GM21367 (cell line): ENCODE measurements around the gene JMJD1C.
A peak's percentile ranks its signal among the peaks of the same experiment; 100 is the strongest.

Experiments
- ATAC-seq: cut with Tn5 transposase; IDR thresholded peaks from one replicate; pipeline ENCODE4 v1.9.1; 2021; ENCODE audit not compliant: unreplicated experiment

The JMJD1C gene

DNA sequence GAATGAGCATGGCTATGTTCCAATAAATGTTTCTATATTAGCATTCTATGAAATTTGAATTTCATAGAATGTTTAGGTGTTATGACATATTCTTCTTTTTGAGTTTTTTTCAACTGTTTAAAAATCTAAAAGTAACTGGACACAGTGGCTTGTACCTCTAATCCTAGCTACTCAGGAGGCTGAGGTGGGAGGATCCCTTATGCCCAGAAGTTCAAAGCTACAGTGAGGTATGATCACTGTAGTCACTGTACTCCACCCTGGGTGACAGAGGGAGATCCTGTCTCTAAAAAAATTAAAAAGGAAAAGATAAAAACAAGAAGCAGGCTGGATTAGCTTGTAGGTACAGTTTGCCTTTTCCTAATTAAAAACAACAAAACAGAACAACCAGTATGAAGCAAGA is 237.5 kb downstream of the JMJD1C start:
- ATAC-seq = no peak

DNA sequence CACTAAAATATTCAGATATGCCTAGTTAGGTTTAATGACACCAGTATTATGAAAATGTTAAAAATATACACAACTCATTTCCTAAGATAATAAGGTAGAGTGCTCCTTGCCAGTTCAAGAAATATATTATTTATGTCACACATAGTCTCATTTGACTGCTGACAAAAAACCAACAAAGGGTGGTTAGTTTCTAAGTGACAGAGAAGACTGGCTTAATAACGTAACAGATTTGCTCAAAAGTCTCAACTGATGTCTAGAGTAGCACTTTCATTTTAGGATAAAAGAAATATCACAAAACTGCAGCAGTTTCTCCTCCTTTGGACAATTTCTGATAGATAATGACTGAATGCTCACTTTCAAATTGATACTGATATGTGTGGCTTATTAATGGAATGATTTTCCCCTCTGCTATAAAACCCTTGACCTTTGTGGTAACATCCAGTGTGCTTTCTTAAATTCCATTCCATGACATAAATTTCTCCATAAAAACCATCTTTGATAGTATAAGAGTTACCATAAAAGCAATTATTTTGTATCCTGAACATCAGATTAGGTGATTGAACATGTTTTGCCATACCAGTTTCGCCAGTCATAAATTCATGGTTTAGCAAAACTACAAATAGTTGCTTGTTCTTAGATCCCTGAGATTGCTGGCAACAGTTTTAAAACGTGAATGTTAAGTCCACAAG is 238.4 kb downstream of the JMJD1C start:
- ATAC-seq = peak; percentile 47

- no peak for ATAC-seq
These were observed 241.5 kb downstream of the JMJD1C start for GRCh38 chr10:63224241-63224640.

- ATAC-seq = no peak
These were observed 243.8 kb downstream of the JMJD1C start for GRCh38 chr10:63221950-63222349.

DNA sequence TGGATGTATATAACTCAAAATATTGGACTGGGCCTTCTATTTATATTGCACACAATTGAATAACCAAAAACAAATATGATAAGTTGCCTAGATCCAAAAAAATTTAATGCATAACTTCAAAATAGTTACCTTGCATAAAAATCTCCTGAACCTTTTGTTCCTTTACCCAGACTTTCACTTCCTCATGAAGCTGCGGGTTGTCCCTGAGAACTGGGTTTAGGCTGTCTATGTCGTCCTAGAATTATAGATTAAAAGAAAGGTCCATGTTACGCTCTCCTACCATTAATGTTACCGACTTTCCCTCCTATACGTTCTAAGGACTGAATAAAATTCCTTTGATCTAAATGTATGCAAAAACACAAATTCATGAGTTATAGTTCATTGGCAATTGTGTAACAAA is 246.0 kb downstream of the JMJD1C start:
- ATAC-seq = no peak

GRCh38 chr10:63217120-63217605 is 248.6 kb downstream of the JMJD1C start:
- peak; percentile 57 for ATAC-seq

DNA sequence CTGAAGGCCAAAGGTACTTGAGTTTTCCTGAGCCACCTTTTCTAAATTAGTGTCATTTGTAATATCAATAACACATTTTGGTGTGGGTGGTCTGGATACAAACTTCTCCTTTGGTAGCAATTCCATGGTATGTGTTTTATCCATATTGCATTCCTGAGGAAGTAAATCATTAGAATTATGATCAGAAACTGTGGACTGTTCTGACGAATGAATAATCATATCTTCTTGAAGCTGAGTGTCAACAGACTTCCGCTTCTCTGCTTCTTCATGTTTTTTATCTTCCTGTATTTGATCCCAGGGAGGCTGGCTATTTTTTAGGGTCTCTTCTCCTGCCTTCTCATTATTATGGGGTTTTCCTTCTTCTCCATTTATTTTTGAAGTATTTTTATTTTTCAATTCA is 251.2 kb downstream of the JMJD1C start:
- ATAC-seq = no peak

DNA sequence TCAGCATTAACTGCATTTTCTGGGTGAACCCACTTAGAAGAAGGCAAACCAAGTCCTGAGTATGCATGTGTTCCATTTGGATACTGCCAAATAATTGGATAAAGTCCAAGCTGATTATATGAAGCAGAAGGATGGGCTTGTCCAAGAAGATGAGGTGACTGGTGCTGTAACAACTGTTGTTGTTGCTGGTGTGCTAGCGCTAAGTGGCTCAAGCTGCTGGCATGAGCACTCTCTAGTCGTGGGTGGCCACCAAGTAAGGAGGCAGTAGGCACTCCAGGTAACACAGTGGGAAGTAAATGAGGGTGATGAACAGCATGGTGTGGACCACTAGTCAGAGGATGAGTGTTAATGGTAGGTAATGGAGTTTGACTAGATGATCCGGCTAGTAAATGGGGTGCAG is 252.3 kb downstream of the JMJD1C start:
- ATAC-seq = no peak

GRCh38 chr10:63210611-63211196 is 255.1 kb downstream of the JMJD1C start:
- no peak for ATAC-seq

DNA sequence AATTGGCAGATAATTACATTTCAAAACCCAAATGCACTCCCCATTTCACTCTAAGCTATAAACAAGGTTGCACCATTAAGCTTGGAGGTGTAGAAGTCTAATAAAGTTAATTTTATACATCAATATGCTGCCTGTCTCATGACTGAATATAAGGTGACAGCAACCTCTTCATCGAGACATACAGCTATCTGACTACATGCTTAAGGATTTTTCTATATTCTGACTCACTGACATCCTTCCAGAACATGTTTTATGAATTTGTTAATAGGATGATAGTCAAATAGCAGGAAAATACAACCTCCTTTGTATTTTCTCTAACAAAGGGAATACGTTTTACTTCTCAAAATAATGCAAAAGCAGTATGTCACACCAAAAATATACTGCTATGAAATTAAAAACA is 256.1 kb downstream of the JMJD1C start:
- no peak for ATAC-seq

GRCh38 chr10:63208986-63209385 is 256.8 kb downstream of the JMJD1C start:
- no peak for ATAC-seq

DNA sequence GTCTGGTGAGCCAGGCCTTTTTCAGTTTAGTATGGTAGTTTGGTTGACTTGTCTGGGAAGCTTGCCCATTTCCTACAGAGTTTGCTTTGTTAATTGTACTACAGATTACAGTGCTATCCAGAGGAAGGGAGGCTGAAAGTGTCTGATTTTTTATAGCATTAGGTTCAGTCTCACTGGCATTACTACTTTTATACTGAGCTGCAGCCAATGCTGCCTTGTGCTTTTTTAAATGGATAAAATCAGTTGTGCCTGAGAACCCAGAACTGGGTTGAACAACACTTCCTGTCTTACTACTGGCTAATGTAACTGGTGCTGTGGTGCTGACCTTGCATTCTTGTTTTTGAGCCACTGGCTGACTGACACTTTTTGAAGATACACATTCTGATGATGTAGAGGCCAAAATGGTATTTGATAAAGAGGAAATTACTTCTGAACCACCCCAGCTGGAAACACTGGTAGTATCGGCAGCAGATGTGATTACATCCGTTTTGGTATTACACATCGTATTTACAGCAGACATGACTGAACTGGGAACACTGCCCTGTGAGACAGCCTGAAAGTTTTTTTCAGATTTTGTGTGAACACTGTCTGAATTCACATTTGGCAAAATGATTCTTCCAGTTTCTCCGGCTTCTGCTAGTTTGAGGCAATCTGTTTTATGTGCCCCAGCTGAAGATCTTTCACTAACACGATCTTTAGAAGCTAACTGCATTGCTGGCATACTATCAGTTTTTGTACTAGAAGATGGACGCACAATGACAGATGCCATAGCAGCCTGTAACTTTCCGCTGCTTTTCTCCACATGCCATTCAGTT is 258.6 kb downstream of the JMJD1C start:
- ATAC-seq = peak; percentile 38

GRCh38 chr10:63206576-63206975 is 259.2 kb downstream of the JMJD1C start:
- no peak for ATAC-seq

DNA sequence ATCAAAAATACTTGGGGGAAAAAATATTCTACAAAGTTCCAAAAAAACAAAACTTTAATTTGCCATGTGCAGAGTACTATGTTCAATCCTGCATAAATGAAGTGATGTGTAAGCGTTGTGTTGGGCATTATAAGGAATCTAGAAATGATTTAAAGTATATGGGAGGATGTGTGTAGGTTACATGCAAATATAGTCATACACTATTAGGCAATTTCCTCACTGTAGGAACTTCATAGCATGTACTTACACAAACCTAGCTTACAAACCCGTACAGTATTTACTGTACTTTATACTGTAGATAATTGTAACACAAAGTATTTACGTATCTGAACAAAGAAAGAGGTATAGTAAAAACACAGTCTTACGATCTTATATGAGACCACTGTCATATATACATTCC is 260.4 kb downstream of the JMJD1C start:
- no peak for ATAC-seq

DNA sequence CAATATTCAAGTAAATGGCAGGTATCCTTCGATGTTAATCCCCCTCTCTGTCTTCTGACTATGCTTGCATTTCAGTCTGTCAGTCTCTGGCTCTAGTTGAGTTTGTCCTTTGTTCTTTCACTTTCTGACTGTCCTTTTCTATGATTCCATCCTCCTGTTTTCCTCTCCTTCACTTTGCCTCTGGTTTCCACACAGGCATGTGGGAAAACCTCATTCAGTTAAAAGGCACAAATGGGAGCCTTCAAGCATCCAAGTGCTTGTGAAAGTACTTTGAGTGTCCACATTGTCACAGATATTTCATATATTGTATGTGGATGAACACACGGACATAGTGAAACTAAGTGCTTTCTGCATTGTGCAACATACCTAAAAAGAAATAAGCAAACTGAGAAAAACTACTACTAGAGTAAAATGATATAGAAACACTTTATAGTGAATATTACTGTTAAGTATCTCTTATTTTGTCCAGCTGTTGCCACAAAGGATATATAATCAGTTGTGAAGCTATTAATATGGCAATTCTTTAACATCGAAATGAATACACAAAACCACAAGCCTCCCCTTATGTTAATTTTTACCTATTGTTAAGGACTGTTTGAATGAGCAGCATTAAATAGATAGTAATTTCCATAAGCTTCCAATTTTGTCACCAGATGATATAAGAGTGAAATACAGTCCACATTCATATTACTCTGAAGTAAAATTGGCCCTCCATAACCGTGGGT is 260.9 kb downstream of the JMJD1C start:
- peak; percentile 30 for ATAC-seq

- ATAC-seq = no peak
These were observed 264.7 kb downstream of the JMJD1C start for GRCh38 chr10:63201118-63201517.

GRCh38 chr10:63200431-63200830 is 265.3 kb downstream of the JMJD1C start:
- no peak for ATAC-seq

- ATAC-seq = no peak
These were observed 266.1 kb downstream of the JMJD1C start for GRCh38 chr10:63199716-63200115.

DNA sequence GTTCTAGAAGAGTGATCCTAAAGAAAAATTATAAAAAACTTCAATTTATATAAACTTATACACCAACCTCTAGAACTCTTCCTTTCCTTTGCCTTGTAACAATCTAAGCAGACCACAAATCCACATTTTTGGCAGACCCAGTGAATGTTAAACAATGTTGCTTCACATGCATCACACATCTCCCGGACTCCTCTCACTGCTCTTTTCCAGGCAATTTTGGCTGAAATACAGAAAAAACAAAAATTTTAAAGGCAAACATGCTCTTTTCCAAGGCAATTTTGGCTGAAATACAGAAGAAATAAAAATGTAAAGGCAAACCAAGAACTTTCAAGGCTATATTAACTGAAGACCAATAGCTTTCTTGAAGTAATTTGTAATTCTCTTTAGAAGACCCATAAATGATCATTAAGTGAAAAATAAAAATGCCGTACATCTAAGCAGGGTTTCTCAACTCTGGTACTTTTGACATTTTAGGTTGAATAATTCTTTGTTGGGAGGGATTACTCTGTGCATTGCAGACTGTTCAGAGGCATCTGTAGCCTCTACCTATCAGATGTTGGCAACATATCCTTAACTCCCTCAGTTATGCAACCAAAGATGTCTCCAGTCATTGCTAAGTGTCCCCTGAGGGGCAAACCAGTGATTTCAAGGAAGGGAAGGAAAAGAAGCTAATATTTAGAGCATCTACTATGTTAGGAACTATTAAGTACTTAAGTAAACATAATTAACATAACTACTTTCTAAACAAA is 268.3 kb downstream of the JMJD1C start:
- ATAC-seq = no peak

- no peak for ATAC-seq
These were observed 273.0 kb downstream of the JMJD1C start for GRCh38 chr10:63192826-63193225.

DNA sequence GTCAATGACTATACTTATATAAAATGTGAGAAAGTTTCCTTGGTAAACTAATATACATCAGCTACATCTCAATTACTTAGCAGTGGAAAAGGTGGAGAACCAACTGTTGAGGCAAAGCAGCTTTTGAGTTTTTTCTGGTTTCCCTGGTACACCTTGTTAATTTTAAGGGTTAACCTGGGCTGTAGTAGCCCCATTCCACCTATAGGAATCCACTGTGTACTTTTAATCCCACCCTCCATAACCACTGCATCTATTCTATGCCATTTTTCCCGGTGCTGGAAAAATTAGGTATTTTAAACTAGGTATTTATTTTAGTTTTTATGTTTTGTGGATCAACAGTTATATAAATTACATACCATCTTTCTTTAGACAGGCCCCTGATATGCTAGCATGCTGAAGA is 290.2 kb downstream of the JMJD1C start:
- ATAC-seq = no peak
